ENCODE measurements around the gene DERL2.

Gene DERL2
- long read RNA-seq, donor 1, full-length matches to known transcripts: 54 of 54 reads
- long read RNA-seq, donor 1, partial matches to known transcripts: 0 of 54 reads
- long read RNA-seq, donor 1, other reads (novel, unspliced or antisense): 0 of 54 reads
- long read RNA-seq, donor 2, full-length matches to known transcripts: 18 of 18 reads
- long read RNA-seq, donor 2, partial matches to known transcripts: 0 of 18 reads
- long read RNA-seq, donor 2, other reads (novel, unspliced or antisense): 0 of 18 reads
- long read RNA-seq, donor 3, full-length matches to known transcripts: 27 of 27 reads
- long read RNA-seq, donor 3, partial matches to known transcripts: 0 of 27 reads
- long read RNA-seq, donor 3, other reads (novel, unspliced or antisense): 0 of 27 reads
- long read RNA-seq, donor 4, full-length matches to known transcripts: 25 of 25 reads
- long read RNA-seq, donor 4, partial matches to known transcripts: 0 of 25 reads
- long read RNA-seq, donor 4, other reads (novel, unspliced or antisense): 0 of 25 reads
- long read RNA-seq, donor 5, full-length matches to known transcripts: 37 of 37 reads
- long read RNA-seq, donor 5, partial matches to known transcripts: 0 of 37 reads
- long read RNA-seq, donor 5, other reads (novel, unspliced or antisense): 0 of 37 reads
- long read RNA-seq, donor 6, full-length matches to known transcripts: 24 of 29 reads
- long read RNA-seq, donor 6, partial matches to known transcripts: 5 of 29 reads
- long read RNA-seq, donor 6, other reads (novel, unspliced or antisense): 0 of 29 reads
- long read RNA-seq, donor 7: 0 reads
- long read RNA-seq, donor 8, full-length matches to known transcripts: 25 of 30 reads
- long read RNA-seq, donor 8, partial matches to known transcripts: 0 of 30 reads
- long read RNA-seq, donor 8, other reads (novel, unspliced or antisense): 5 of 30 reads

DNA sequence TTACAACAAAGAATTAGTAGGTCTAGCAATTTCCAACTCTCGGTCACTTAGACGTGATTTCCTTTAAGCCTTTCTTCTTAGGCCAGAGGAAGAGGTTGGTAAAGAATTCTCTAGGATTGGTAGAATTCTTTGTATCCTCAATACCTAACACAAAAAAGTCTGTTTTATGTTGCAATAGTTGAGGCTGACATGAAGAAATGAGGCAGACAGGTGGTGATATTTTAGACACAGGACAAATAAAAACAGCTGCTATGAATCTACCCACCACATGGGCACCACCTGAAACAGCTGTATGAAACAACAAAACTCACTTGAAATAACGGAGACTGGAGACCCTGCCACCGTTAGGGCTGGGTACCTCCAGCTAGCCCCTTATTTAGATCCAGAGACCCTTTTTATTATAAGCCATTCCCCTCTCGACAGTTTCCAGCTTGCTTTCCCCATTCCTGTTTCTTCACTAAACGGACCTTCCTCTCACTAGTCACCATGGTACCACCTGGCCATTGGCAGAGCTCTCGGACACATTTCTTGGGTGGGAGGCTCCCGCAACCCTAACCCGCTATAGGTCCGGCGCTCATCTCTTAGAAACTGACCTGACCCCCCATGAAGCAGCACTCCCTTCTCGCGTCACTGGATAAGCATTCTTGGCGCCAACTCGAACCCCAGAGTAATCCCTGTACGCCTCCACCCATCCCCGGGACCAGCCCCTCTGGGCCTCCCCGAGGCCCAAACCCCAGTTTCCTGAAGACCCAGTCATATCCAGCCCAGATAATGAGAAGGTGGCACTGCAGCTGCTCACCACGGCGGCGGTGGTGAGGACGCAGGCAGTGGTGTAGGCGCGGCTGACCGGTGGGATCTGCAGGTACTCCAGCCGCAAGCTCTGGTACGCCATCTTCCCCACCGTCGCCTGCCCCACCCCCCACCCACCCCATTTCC lies at the start of gene DERL2:
TSS of gene DERL2 (minus strand) at position 909 of the 936 bp plus-strand sequence. CDS start at position 892, 17 bp downstream.
- peak; percentile 79 for DNase-seq

DNA sequence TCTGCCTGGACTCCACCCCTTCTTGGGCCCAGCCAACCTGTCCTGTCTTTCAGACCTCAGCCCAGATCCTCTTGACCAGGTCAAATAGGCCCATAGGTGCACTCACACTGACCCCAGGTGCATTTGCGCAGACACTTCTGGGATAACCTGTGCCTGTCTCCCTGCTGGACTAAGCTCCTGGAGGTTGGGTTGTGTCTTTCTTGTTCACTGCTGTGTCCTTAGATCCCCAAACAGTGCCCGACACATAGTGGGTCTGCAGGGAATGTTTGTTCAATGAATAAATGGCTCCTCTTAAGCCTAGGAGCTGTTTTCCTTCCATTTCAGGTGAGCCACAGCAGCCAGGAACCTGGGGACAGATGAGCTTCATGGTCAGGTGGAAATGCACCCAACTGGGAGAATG lies 49.5 kb upstream of the DERL2 start:
- no peak for DNase-seq

DNA sequence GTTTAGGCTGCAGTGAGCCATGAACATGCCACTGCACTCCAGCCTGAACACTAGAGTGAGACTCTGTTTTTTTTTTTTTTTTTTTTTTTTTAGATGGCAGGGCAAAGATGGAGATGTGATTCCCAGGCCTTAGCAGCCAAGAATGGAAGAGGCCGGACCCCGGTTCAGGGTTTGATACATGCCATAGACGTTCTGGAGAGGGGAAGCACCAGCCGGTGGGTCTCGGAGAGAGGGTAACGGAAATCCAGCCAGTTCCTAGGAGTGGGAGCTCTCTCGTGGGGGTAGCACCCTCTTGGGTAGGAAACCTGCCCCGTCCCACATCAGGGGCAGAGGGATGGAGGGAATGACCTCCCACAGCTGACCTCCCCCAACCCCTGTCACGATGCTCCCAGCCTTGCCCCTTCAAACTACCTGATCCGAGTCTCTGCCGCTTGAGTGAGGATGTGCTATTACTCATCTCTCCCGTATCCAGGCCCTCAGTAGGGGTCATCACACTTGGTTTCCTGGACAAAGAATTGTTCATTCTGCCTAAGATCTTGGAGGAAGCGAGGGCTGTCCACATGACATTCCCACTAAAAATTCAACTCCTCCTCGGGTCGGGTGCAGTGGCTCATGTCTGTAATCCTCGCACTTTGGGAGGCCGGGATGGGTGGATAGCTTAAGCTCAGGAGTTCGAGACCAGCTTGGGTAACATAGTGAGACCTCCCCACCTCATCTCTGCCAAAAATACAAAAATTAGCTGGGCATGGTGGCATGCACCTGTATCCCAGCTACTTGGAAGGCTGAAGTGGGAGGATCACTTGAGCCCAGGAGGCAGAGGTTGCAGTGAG lies 47.7 kb upstream of the DERL2 start:
- no peak for DNase-seq

GRCh38 chr17:5532581-5532980 lies 46.6 kb upstream of the DERL2 start:
- no peak for DNase-seq

DNA sequence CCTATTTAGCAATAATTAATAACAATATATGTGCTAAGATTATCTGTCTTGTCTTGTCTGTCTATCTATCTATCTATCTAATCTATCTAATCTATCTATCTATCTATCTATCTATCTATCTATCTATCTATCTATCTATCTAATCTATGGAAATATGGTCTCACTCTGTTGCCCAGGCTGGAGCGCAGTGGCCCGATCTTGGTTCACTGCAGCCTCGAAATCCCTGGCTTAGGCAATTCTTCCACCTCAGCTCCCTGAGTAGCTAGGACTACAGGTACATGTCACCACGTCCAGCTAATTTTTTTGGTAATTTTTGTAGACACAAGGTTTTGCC lies 45.1 kb upstream of the DERL2 start:
- DNase-seq: no peak

GRCh38 chr17:5530265-5531084 lies 44.5 kb upstream of the DERL2 start:
- no peak for DNase-seq

DNA sequence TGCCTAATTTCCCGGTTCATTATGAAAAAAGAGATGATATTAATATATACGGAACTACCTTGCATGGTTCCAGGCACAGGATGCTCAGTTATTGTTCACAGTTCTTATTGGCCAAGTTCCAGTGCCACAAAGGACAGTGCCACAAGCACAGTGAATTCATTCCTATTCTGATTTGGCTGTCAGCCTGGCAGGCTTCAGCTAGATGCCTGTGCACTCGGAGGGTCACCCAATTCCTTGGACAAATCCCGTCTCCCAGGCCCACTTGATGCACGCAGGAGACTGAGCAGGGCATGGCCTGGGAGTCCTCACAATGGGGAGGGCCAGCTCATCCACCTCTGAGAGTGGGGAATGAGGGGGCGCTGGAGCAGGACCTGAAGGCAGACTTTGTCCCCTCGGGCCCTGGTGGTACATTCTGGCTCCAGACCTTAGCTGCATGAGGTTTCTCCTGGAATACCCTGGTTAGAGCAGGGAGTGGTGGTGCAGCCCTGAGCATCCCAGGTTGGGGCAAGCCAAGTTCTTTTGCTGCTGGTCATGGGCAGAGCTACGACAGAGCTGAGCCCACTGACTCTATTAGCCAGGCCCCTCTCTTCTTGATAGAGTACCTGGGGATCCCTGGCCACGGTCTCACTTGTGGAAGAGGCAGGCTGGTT lies 41.7 kb upstream of the DERL2 start:
- DNase-seq: no peak

DNA sequence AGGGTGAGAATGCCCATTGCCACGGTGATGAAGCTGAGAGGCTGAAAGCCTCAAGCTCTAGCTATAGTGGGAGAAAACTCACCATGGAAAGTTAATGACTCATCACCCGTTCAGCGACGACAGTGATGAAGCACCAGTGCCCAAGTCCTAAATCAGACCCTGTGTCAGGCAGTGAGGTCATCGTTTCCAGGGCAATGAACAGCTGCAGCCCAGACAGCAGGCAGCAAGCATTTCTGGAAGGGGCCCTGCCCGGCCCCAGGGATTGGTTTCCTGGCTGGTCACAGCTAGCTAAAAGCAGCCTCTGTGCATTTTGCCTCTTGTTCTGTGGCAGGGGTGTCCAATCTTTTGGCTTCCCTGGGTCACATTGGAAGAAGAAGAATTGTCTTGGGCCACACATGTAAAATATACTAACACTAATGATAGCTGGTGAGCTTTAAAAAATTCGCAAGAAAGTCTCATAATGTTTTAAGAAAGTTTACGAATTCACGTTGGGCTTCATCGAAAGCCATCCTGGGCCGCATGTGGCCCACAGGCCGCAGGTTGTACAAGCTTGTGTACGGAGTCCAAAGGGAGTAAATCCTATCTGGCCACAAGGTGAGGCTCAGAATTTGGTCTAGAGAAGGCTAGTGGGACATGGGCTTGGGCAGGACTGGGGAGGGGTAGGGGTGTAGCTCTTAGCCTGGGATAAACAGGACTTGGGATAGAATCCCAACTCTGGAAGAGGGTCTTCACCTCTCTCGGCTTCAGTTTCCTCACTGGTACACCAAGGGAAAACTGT lies 41.0 kb upstream of the DERL2 start:
- DNase-seq: peak; percentile 54

GRCh38 chr17:5523249-5523648 lies 37.3 kb upstream of the DERL2 start:
- no peak for DNase-seq

DNA sequence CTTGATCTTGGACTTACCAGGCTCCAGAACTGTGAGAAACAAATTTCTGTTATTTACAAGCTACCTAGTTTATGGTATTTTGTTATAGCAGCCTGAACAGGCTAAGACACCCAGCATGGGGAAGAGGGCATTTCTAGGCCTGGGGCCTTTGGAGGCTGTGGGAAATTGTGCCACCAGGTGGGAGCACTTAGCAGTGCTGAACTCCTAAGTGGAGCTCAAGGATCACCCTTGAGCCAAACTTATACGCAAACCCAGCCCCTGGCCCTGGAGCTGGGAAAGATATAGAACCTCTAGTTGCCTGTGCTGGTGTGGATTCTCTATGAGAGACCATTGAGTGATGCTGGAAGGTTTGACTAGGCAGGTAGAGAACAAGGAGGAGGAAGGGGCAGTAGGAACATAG lies 36.5 kb upstream of the DERL2 start:
- DNase-seq: no peak

- DNase-seq: no peak
These were observed 30.2 kb upstream of the DERL2 start for GRCh38 chr17:5516060-5516792.

DNA sequence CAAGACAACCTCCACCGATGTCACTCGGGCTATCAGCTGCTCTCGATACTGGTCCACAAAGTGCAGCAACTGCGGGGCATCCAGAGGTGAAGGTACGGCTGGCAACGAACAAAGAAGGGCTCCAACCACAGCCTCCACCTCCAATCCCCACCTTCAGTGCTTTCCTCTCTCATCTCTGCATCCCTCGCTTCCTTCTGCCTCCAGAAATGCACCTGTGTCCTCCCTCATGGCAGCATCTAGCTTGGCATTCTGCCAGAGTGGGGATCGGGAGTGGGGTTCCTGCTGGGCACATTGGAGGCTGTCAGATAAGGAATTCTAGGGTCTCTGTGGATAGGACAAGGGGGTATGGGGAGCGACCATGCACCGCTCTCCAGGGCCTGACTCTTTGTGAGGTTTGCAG lies 29.0 kb upstream of the DERL2 start:
- no peak for DNase-seq

- DNase-seq: no peak
These were observed 27.6 kb upstream of the DERL2 start for GRCh38 chr17:5513628-5514027.

DNA sequence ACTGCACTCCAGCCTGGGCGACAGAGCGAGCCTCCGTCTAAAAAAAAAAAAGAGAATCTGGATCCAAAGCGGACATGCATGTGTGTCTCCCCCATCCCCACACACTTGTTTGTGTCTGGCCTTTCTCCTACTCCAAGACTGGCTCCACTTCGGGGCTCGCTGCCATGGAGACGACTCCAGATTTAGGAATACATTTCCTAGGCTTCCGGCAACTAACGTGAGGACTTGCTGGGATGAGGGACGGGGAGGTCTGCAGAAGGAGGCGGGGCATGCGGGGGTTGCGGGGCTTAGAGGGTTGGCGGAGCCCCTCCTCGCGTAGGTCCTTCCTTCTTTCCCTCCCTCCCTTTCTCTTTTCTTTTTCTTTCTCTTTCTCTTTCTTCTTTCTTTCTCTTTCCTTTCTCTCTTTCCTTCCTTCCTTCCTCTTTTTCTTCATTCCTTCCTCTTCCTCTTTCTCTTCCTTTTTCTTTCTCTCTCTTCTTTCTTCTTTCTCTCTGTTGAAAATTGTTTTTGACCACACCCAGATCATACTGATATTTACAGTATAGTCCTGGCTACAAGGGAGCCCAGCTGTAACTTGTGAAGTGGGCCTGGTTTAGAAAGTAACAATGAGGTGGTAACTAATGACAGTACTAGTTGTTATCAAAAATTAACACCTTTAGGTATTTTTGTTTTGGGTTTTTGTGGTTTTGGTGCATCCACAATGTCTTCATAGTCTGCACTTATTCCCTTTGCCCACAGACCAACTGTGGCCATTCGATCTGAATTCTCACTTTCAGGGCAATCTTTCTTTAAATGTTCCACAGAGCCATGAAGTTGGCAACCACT lies 25.6 kb upstream of the DERL2 start:
- no peak for DNase-seq

DNA sequence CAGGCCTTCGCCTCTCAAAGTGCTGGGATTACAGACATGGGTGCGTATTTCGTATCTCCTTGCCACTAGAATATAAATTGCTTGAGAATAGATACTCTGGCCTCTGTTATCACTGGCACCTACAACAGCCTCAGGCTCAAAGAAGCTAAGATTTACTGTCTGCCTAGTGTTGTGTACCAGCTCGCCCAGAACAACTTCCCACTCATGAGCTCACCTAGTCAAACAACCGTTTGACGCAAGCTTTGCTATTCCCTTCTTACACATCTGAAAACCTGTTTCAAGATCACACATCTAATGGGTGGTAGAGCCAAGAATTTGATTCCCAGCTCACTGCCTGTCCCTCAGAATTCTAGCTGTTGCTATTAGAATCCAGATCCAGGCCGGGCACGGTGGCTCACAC lies 24.8 kb upstream of the DERL2 start:
- no peak for DNase-seq

DNA sequence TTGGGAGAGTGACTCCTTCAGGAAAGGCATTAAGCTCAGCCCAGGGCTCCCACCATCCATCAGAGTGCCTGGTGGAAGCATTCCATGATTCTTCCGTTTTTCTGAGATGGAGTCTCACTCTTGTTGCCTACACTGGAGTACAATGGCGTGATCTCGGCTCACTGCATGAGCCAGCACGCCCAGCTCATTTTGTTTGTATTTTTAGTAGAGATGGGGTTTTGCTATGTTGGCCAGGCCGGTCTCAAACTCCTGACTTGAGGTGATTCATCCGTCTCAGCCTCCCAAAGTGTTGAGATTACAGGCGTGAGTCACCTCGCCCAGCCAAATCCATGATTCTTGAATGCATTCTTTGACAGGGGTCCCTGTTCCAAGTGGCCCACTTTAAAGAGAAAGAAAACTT lies 23.5 kb upstream of the DERL2 start:
- no peak for DNase-seq

DNA sequence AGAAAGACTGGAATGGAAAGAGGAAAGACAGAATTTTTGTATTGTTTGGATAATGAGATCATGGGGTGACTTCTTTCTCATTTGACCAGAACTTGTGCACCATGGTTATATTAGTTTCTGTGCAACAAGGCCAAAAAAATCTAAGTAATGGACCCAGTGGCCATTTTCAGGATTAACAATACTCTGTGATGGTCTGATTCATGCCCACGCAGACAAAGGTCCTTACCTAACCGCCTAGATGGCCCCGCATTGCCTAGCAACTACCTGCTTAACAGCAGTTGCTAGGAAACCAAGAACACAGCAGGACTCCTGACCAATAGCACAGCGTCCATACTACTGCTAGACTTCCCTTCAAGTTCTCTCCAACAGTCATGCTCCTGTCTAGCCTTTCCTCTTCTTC lies 22.8 kb upstream of the DERL2 start:
- no peak for DNase-seq

GRCh38 chr17:5506307-5506706 lies 20.3 kb upstream of the DERL2 start:
- no peak for DNase-seq
